Left kidney (tissue), 8 donors: Measurements from ENCODE around the gene FREY1. TPM values are rescaled to one million over a fixed set of nuclear protein-coding genes. Genes with fewer than 3 reads are reported as not detected.

Experiments used
- DNase-seq: peaks from one replicate; pipeline ENCODE4 v3.0.0-alpha.2; 2013
- long read RNA-seq, 8 donors: transcript quantifications; one replicate each; lab custom pipeline, GENCODE V29; 2026
- polyA plus RNA-seq: library from polyadenylated mRNA; unstranded; fragments of 120-200 nt; gene quantifications from one replicate; pipeline ENCODE4 v1.2.1, GENCODE V29; 2013; ENCODE audit not compliant: insufficient read length

FREY1 gene, protein sequence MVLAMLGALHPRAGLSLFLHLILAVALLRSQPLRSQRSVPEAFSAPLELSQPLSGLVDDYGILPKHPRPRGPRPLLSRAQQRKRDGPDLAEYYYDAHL
- polyA plus RNA-seq = 0.18 TPM
- long read RNA-seq, donor 1 = 0 reads
- long read RNA-seq, donor 2 = 0 reads
- long read RNA-seq, donor 3 = 0 reads
- long read RNA-seq, donor 4 = 0 reads
- long read RNA-seq, donor 5 = 0 reads
- long read RNA-seq, donor 6 = 0 reads
- long read RNA-seq, donor 7 = 0 reads
- long read RNA-seq, donor 8 = 0 reads

DNA sequence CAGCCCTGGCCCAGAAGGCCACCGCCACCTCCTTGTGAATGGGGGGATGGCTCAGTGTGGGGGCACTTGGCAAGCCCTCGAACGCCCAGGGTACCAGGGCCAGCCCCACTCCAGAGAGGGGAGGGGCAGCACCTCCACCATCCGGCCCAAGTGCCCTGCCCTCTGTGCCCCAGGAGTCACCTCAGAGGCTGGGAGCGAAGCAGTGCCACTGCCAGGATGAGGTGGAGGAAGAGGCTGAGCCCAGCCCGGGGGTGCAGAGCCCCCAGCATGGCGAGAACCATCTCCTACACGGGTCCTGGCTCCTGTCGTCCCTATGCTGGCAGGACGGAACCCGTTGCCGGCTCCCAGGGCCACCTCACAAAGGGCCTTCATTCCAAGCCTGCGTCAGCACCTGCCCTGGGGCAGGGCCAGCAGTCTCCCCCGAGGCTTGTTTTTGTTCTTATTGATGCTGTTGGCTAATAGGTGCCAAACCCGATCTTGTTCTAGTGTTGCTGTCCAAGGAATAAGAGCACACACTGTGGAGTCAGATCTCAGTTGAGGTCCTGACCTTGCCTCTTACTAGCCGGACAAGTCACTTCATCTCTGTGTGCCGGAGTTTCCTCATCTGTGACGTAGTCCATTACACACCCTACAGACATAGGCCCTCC lies at the start of gene FREY1:
TSS of gene FREY1 (minus strand) at position 307 of the 647 bp plus-strand sequence. CDS start at position 281, 26 bp downstream.
- DNase-seq = no peak

DNA sequence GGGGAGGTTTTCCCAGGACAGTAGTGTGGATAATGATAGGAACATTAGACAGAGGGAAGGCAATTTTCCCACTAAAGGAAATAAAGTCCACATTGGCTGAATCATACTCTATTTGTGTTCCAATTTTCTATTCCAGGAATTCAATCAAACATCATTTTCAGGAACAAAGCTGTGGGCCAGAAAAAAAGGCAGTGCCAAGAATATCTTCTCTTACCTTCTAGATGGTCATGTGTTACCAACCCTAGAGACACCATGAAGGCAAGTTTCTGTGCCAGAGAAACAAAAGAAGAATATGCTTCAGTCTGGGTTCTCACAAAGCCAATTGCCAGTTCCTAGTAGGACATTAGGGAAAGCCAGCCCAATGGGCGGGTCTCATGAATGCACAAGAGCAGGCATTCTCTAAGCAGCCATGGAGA lies 42.9 kb upstream of the FREY1 start:
- no peak for DNase-seq

DNA sequence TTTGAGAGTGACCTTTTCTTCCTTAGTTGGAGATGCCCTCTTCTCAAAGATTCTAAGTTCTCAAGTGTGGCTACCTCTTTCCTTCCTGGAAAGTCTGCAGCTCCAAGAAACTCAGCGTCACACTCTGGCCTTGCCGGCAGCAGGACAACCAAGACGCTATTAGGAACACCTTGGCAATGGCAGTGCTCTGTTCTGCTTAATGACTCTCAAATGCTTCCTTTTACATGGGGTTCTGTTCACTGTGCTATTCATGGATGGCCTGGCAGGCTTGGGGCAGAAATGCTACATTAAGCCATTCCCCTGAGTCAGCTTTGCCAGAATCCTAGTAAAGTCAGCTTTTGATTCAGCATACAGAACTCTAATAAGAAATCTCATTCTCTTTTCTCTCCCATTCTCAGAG lies 41.3 kb upstream of the FREY1 start:
- DNase-seq = peak; percentile 24

DNA sequence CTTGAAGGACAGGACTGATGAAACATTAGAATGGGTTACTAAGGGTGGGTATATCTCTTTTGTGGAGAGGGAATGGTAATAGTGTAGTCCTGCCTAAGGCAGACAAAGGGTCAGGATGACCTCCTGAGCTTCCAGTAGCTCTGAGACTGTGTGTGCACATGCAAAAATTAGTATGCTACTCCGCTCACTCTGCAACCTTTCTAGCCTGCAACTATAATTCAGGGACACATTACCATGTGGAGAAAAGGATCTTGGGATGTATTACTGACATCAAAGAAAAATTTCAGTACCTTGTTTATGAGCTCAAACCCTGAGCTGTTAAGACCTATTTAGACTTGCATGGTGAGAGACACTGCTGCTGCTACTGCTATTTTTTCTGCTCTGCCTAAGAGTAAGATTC lies 40.8 kb upstream of the FREY1 start:
- DNase-seq = no peak

DNA sequence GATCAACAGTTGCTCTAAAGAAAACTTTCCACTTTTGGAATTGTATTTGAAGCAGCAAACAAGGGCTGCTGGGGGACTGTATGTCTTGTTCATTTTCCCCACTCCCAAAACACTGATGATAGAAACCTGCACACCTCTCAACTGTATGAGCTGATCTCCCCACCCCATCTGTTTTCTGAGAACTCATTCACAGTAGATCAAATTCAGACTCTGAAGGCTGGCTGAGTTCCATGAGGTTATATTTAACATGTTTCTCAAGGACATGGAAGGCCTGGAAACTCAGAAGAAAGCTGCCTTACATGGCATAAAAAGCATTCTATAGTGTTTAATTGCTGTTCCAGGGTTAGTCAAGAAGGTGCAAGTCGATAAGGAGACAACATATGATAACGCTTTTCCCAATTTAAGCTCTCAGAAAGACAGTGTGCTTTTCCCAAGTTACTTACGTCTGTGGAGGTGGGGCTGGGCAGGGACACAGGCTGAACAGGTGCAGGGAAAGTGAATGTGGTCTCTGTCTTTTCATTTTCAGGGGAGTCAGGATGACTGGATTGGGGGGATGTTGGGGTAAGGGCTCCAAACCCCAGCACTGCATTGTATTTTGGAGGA lies 38.4 kb upstream of the FREY1 start:
- DNase-seq = no peak

DNA sequence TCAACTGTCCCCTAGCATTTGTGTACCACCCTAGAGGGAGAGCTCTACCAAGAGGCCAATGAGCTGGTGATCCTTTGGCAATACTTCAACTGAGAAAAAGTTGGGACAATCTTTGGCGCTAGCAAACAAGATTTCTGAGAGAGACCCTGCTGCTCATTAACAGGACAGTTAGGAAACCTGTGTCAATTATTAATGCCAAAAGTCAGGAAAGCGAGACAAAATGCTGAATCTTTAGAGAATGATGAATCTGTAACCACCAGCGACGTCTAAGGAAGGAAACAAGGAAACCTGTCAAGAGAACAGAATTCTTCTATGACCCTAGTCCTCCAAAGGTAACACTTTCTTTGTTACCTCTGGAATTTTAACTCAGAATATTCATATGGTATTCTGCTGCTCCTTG lies 35.3 kb upstream of the FREY1 start:
- no peak for DNase-seq

DNA sequence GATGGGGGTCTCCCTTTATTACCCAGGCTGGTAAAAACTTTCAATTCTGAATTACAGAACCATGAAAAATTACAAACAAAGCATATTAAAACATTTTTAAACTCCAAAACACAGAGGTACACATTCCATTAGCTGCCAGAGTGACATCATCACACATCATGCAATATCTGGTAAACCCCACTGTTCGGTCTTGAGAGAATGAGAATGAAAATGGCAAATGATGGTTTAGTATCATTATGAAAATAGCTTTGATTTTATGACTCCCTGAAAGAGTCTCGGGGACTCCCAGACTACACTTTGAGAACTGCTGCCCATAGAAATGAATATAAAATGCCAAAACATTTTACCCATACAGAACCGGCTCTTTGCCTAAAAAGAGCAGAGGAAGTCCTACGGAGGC lies 34.2 kb upstream of the FREY1 start:
- DNase-seq = no peak

DNA sequence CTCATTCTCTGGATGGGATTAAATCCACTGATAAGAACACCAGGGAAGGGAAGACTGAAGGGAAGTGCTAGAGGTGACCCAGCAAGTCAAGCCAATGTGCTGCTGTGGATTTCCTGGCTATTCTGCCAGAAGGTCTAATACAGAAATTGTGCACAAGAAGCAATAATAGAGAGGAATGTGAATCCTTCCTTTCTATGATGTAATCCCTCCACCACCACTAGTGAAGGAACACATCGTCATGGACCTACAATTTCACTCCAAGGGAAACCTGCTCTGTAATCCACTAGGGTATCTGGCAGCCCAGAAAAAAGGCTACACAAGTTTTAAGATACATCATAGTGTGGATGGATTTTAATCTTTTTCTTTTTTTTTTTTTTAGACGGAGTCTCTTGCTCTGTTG lies 32.8 kb upstream of the FREY1 start:
- DNase-seq = no peak

DNA sequence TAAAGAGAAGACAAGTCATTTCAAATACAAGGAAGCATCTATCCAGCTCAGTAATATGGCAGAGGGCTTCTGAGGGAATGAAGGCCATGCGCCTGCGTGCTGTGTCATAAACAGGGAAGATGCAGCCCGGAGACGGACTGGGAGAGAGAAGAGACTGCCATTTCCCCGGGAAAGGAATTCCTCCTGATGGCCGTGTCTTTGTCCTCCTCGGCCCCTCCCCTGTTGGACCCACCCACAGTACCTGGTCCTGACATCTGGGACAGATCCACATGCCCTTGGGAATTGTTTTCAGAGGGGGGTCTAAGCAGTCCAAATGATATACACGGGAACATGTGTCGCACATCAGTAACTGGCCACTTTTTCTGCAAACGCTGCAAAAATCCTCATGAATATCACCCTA lies 30.8 kb upstream of the FREY1 start:
- DNase-seq = no peak

DNA sequence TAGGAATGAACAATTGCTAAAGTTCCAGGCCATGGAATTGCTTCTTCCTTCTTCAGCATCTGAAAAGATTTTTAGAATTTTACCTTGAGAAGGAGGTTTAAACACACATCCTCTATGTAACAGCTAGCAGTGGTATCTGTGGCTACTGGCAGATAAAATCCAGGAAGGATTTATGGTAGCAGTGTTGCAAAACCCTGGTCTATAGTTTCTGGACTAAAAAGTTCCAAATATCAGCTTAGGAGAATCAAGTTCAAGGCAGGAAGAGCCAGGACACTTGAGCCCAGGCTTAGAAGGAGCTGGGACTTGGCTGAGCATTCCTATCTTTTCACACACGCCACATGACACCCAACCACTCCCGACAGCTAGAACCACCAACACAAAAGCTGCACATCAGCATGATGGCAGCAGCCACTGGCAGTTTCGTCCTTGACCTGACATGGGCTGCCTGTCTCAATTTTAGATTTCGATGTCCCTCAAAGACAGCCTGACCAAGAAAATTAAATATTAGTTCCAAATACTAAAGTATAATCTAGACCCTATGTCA lies 29.5 kb upstream of the FREY1 start:
- no peak for DNase-seq

DNA sequence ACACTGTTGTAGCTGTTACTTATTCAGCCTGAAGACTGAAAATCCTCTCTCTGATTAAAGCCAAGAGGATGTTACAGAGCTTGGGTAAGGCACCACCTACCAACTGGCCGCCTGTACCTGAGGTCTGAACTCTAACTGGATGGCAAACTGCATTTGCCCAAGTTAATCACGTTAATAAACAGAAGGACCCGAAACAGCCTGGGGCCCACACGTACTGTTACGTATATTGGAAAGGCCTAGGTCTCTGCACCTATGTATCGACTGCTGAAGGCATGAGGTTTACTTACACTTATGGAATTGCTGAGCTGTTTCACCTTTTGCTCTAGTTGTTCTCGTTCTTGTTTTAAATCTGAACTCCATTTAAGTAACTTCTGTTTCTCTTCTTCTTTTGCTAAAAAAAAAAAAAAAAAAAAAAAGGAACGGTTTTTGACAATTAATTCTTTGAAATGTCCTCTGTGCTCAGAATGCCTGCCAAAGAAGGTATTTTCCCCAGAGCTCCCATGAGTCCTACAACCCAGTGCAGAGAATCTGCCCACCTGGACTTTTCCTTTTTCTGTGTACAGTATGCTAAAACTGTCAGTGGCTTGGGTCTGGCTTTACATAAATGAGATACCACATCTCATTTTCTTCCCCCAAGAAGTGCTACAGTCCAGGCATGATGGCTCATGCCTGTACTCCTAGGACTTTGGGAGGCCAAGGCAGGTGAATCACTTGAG lies 28.4 kb upstream of the FREY1 start:
- DNase-seq = no peak

DNA sequence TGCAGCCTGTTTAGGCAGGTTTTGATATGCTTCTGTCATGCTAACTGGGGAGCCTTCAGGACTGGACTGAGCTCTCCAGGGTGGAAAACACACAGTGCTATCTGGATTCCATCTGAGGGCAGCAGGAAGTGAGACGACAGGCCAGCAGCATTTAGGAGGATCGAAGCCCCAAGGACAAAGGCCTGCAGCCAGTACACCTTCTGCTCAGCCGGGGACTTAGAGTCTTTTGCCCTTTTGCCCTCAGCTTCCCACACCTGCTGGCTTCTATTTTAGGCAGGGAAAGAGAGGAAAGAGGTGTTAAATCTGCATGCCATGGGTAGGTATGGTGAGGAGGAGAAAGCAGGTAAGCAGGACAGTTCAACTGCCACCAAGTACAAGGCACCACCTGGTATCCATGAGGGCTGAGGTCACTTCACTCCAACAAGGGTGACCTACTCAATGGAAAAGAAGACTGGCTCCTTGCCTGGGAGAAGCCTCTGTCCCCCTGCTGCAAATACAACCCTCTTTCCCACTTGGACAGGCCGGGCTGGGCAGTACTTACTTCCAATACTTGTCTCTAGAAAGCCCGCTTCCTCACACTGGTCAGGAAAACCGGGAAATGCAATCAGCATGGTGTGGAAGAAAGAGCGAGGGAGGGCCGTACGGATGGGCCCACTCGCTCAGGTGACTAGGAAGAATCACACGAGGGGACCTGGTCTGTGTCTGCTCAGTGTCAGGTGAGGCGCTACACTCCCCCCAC lies 27.7 kb upstream of the FREY1 start:
- no peak for DNase-seq

DNA sequence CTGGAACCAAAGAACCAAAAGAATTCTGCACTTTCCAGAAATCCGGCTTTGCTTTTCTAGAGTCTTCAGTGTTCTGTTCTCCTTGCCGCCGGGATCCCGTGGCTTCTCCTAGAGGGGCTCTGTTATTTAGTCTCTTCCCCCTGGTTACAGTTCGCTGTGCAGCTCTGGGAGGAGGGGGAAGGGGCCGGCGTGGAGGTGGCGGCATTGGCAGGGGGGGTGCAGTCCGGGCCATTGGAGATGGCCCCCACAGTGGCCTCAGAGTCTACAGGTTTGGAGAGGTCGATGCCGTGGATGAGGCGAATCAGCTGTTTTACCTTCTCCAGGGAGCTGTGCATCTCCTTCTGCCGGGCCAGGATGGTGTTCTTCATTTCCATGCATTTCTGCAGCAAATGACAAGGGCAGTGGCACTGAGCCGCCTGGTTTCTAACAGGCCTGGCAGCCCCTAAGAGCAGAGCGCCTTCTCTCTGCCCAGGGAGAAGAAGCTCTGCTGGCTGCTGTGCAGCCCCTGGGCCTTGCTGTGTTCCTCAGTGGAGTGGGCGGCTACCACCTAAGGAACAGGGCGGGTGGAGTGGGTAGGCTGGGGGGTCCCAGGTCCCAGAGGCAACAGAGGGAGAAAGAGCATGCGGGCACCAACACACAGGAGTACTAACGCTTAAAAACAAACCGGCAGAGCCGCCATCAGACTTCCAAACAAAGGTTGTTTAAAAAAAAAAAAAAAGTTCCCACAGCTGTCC lies 26.9 kb upstream of the FREY1 start:
- no peak for DNase-seq

DNA sequence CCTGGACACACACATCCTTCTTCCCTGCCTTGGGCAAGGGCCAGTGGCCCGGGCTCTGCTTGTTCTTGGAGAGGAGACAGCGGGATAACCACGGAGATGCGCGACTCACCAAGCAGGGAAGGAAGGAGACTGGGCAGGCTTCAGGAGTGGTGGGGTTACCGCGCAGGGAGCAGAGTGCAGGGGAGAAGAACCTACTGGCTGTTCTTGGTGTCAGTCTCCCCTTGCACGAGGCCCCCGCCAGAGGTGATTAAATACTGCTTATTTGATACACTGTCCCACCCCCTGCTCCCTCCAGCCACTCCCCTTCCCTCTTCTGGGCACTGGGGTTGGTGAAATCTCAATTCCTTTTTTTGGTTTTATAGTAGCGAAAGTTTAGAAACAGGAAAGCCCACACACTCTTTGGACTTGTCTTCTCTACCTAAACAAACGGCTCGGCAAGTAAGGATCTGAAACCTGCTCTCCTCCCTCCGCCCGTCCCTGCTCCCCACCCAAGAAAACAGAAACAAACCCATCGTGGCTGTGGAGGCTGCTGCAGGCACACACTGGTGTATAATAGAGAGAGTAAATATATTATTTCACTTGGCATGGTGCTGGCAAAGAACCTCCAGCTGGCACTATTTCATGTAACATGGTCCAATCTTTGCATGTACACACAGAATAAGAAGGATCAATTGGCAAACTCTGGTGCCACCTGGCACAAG lies 26.2 kb upstream of the FREY1 start:
- no peak for DNase-seq

DNA sequence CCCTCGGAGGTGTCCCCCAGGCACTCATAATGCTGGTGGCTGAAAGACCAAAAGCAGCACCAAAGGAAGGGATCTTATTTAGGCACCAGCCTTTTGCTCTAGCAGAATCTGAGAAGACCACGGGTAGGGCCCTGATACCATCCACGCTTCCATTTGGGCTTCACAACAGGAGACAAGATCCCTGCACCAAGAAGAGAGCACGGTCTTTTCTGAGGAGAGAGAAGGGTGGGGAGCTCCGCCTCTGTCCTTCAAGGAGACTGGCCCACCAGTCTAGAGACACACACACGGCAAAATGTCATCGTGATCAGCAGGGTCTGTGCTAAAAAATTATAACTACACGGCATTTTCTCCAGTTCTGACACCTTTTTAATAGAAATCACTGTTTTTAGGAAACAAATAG lies 25.1 kb upstream of the FREY1 start:
- no peak for DNase-seq

DNA sequence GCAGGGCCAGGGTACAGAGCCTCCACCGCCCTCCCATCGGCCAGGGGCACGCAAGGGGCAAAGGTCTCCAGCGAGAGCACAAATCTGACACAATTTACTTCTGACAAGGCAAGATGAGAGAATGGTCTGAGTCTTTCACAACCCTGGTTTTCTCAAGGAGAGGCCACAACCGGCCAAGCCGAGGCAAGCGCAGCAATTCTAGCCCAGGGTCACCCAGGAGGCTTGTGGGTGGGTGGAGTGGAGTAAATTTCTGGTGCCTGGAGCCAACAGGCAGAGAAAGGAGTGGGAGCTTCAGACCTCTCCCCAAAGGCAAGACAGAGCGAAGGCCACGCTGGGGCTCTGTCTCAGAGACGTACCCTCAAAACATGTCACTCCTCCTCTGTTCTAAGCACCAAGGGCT lies 24.7 kb upstream of the FREY1 start:
- DNase-seq = no peak

DNA sequence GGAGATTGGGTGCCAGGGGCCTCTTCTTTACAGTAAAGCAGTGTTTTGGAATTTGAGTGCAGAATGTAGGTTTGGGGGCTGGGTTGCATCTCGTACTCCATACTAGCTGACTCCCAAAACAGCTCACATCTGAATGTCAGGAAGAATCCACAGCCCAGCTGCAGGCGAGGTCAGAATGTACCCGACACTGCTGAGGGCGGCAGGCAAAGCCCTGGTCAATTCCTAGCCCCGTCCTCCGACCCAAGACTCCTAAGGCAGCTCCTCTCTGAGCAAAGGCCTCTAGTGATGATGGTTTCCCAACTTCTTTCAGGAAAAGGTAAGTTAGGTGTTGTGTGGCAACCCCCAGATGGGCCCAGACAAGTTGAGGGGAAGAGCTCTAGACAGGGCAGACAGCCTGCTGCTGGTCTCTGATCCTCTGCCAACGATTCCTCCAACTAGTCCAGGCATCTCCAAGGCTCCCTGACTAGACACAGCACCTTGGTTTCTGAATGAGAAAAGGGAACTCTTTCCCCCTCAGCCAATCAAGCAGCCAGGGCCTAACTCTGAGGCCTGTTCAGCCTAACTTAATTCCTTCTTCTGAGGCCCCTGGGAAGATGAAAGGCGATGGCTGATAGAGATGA lies 24.0 kb upstream of the FREY1 start:
- no peak for DNase-seq

DNA sequence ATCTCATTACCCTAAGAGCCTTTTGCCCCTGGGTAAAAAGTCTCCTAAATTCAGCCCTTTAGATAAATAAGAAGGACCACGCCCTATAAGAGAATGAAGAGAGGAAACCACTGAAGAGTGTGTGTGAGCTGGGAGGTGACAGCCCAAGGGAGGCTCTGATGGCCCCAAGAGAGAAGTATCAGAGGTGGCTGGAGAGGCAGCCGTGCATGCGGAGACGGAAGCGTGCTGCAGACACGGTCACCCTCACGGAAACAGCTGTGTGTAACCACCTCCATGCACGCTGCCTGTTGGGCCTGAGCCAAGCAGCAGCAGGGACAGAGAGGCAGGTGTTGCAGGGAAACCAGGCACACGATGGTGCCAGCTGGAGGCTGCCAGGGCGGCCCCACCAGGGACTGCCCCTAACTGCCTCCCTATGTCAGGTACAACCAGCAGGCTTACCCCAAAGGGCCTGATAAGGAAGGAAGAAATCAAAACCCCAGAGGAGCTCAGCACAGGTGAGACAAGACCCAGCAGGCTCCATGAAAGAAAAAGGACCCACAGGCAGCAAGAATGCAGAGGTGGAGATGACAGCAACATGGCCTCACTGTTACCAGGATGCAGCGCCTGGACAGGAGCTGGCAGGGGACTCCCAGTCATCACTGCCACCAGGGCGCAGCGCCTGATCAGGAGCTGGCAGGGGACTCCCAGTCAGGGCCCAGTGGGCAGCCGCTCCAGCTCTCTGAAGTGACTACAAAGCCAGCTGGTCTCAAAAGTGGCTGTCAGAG lies 23.1 kb upstream of the FREY1 start:
- DNase-seq = no peak

DNA sequence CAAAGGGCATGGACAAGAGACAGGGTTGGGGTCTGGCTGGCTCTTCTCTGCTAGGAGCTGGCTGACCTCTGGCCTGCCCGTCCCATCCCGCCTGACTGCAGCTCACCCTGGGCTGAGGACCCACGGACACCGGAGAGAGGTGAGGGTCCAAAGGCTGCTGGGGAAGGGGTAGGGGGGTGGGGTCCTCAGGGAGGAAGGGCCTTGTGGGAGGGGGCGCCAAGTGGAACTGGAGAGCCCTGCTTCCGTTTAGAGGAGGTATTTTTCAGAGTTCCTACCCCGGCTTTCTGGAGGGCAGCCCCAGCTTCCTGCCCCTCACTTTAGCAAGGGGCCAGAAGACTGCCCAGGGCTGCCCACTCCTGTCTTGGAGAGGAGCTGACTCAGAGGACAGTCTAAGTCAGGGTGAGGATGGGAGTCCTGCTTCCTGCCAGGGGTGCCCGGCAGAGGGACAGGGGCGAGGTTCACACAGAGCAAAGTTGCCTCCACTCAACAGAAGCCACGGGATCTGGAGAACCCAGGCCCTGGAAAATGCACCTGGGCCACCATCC lies 22.5 kb upstream of the FREY1 start:
- DNase-seq = no peak
